ENCODE data around the gene B3GALT6.

B3GALT6 gene

DNA sequence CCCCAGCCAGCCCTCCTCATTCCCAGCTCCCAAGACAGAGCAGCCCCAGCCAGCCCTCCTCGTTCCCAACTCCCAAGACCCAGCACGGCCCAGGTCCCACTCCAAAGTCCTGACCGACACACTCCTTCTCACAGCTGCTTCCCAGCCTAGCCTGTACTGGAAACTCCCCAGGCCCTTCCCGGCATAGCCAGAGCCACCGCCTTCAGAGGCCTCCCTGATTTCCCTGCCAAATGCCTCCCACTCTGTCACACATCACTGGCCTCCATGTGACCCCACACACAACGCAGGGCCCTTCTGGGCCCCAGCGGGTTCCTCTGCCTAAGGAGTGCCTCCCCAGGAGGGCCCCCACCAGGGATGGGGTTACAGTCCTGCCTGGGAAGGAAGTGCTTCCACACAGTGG, 38.8 kb downstream of the B3GALT6 start:
- no peak for DNase-seq

DNA sequence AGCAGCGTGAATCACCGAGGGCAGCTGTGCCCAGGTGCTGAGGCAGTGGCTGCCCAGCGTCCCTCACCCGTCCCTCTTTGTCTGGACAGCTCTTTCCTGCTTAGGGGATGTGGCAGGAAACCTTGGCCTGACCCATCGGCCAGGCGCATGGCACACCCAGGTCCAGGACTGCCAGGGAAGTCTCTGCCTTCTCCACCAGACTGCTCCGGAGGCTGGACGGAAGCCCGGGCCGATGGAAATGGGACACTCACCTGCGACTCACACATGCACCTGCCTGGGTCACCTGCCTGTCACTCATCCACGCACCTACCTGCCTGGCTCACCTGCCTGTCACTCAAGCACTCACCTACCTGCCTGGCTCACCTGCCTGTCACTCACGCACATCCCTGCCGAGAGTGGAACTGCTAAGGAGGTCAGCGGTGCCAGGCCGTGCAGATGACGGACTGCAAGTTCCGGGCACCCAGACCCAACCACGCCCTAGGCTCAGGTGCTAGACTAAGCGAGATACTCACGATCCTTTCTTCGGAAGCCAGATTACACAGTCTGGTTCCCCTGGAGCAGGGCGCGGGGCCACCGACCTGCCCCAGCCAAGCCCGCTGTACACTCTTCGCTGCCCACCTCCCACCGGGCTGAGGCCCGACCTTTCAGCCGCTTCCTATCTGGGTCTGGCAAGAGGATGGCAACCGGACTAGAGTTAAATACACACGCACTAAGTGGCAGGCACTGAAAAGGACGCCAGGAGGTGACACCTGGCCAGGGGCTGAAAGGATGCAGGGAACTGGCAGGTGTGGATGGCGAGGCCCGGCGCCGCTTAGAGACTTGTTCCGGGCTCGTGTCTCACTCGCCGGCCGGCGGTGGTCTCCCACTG, 40.5 kb downstream of the B3GALT6 start:
- DNase-seq: no peak

DNA sequence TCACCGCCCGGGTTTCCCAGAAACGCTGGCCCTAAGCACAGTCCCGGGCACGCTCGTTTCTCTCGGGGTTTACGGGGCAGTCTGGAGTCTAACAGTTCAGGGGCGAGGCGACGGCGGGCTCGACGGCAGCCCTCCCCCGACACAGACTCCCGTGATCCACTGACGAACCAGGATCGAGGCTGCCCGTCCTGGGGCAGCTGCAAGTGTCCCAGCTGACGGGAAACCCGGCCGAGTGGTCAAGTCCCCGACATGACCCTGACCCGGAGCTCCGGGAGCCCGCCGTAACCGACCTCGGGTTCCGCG, 41.1 kb downstream of the B3GALT6 start:
- no peak for DNase-seq

DNA sequence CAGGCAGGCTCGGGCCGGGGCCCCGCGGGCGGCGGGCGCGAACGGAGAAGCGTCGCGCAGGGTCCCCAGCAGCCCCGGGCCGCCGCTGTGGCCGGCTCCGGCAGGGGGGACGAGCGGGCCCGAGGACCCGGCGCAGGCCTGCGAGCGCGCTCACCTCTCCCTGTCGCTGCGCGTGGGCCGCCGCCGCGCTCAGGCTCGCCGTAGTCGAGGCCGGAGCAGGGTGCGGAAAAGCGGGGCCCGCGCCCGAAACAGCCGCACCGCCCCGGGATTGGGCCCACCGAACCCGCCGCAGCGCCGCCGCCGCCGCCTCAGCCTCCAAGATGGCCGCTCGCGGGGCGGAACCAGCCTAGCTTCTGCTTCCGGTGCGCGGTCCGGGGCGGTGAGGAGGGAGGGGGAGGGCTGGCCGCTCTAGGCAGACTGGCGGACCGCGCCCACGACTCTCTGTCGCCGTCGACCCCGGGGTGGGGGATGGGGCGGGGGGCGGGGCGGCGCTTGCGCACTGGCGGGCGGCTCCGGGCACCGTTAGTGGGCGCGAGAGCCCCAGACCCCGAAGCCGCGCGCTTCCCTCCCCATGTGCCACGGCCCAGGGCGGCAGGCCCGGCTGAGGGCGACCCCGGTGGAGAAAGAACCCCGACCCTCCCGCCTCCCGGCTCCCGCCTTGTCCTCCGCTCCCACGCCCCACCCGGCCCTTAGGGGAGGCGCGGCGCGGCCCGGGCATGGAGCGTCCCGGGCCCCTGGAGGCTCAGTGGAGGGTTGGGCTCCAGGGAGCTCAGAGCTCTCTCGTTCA, 41.7 kb downstream of the B3GALT6 start, which contains the start of gene UBE2J2:
TSS of gene UBE2J2 (minus strand) at position 343 of the 787 bp plus-strand sequence. CDS start 5,862 bp downstream, outside the sequence.
- DNase-seq: peak; percentile 67

DNA sequence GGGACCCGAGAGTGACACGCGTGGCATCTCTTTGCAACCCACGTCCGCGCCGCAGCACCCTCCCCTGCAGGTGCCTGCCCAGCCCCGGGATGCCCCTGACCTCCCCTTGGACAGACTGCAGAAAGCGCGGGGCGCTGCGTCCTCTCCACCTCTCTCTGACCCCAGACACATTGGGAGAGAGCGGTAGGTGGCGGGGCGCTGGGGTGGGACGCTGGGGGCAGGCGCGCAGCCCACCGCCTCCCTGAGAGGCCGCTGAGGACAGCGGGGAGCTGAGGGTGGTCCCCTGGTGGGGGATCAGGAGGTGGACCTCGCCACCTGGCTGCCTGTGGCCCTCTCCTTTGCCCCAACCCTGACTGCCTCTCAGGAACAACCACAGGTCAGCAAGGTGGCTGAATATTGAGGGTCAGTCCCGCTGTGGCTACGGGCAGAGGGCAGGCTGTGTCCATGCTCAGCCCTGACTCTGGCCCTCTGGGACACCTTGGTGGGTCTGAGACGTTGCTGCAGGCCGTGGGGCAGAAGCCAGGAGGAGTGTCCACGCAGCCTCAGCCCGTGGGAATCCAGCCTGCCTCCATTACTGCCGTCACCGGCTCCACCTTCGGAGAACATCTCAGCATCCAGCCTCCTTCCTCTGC, 42.4 kb downstream of the B3GALT6 start:
- DNase-seq: no peak

DNA sequence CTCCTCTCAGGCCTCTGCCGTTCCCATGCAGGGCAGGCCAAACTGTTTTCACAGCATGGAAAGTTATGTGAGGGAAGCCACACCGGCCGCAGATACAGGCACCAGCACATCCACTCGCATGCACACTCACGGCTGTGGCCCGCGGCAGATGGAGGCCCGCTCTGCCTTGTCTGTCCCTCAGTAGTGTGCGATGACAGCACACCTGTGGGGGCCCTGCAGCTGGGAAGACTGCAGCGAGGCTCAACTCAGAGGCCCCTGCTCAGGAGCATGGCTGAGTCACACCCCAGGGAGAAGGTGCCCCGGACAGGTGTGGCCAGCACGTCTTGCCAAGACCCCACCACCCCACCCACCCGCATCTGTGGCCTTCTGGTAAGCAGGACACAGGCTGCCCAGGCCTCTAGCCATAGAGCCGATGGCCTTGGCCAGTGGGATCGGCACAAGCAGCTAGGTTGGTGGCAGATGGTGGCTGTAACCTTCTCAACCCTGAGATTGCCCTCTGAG, 42.9 kb downstream of the B3GALT6 start:
- DNase-seq: no peak

DNA sequence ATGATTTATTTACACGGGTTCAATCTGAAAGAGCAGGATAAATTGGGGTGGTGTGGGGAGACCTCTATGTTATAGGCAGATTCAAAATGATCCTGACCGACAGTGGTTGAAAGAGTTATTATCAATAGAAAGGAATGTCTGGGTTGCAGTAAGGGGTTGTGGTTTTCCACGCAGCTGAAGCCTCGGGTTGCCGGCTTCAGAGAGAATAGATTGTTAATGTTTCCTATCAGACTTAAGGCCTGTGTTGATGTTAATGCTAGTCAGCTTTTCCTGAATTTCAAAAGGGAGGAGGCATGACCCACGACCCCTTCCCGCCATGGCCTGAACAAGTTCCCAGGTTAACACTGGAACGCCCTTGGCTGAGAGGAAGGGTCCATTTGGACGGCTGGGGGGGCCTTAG, 43.8 kb downstream of the B3GALT6 start:
- no peak for DNase-seq

DNA sequence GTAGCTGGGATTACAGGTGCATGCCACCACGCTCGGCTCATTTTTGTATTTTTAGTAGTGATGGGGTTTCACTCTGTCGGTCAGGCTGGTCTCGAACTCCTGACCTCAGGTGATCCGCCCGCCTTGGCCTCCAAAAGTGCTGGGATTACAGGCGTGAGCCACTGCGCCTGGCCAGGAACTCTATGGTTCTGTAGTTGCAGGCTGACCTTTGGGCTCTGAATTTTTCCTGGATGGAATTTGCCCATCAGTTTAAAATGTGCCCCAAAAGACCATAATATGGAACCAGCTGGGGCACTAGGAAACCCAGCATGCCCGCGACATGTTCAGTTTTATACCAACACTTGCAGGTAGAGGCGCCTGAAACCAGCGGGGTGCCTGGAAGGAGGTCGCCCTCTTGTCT, 46.6 kb downstream of the B3GALT6 start:
- no peak for DNase-seq

DNA sequence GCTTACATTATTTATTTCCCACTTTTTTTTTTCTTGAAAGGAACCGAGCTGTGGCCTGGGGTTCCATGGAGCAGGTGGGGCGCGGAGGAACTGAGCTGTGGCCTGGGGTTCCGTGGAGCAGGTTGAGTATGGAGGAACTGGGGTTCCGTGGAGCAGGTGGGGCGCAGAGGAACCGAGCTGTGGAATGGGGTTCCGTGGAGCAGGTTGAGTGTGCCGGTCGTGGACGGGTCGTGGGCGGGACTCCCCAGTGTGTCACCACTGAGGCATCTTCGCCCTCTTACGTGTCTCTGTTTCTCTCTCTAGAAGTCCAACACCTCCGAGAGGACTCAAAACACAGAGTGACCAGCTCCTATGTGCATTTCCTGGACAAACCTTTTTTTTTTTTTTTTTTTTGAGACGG, 47.0 kb downstream of the B3GALT6 start:
- no peak for DNase-seq

DNA sequence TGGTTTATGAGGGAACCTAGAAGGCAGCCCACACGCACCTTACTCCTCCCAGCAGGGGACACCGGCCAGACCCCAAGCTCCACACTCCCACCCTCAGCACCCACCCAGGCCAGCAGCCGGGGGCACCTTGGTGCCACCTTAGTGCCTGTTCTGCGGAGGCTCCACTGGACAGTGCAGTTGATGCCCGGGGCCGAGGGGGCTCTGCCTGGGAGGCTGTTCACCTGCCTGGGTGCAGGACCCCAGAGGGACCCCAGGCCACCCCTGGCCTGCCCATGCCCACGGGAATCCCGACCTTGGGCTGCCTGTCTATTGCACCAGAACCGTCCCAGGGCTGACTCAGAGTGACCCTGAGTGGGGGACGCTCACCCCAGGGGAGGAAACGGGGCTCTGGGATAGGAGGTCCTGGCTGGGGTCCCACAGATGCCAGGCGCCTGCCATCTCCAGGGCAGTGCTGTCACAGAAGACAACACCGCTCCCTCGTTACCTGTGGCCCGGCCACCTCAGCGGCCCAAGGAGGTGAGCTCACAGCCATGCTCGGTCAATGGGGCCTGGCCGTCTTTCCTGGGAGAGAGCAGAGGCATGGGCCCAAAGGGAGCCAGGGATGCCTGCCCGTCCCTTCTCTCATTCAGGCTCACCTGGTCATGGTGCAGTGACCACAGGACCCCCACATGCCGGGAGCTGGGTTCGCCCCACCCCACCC, 48.9 kb downstream of the B3GALT6 start:
- DNase-seq: no peak

DNA sequence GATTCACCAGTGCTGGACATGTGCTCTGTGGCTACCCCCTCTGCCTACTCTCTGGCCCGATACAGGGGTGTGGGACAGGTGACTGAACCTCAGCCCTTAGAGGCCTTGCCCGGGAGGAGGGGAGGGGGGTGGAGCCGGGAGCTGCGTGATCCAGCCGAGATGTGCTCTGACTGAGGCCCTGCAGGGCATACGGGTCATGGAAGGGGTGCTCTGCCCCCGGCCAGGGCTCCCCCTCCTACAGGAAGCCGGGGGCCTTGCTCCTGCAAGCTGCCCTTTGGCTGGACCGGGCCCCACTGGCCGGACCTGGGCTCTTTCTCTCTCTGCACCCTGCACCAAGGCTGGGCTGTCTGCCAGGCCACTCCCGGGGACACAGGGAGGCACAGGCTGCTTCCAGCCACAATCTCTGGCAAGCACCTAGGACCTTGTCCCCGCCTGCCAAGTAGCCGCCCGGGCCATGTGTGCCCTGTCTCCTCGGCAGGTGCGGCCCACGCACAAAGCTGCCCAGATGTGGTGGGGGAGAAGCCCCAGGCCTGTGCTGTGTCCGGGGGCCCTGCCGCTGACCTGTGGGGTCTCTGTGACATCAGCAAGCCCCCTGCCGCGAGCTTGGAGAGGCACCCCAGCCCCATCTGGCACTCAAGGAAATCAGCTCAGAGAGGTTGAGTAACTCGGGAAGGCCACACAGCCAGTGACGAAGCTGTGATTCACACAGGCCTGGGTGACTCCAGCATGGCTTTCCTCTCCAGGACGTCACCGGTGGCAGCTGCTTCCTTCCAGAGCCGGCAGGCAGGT, 49.7 kb downstream of the B3GALT6 start:
- no peak for DNase-seq

DNA sequence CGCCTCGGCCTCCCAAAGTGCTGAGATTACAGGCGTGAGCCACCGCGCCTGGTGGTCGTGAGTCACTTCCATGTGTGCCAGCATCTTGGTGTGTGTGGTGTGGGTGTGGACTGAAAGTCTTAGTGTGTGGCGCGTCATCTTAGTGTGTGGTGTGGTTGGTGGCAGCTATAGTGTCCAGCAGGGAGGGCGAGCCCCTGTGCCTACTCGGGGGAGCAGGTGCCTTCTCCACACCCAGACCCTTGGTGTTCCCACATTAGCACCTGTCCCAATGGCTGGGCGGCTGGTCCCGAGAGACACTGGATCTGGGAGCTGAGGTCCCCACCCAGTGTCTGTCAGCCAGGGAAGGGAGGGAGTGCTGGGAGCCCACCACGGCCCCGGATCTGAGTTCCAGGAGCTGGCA, 51.0 kb downstream of the B3GALT6 start:
- no peak for DNase-seq

DNA sequence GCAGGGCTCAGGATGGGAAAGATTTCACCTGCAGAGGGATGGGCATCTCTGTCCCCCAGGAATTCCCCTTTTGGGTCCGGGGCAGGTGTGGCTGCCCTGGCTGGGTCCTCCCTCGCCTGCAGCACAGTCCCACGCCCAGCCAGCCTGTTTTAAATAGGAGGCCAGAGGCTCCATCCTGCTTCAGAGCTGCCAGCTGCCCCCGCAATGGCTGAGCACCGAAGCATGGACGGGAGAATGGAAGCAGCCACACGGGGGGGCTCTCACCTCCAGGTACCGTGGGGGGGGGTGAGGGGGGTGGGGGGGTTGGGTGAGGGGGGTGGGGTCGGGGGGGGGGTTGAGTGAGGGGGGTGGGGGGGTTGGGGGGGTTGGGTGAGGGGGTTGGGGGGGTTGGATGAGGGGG, 51.8 kb downstream of the B3GALT6 start:
- DNase-seq: no peak
